GM10266 (cell line): ENCODE results near the gene RAP1GAP.

Experiments
- DNase-seq: peaks from one replicate; pipeline ENCODE4 v3.0.0; 2012; ENCODE audit errors: extremely low spot score
- CTCF ChIP-seq: IDR thresholded peaks from 2 replicates; pipeline ENCODE4 v1.5.1; 2012; ENCODE audit warnings: mild to moderate bottlenecking, low read depth; ENCODE audit not compliant: control insufficient read depth, insufficient read depth; ENCODE audit errors: missing control alignments

RAP1GAP gene

GRCh38 chr1:21691739-21692138 is 22.6 kb upstream of the RAP1GAP start:
- no peak for DNase-seq

GRCh38 chr1:21689661-21690372 is 20.7 kb upstream of the RAP1GAP start:
- no peak for DNase-seq
- TF ChIP-seq CTCF = no peak

More at GRCh38 chr1:21691739-21692138, 22.6 kb upstream of the RAP1GAP start:
- no peak for TF ChIP-seq CTCF

- TF ChIP-seq CTCF = no peak
- no peak for DNase-seq
Measured at GRCh38 chr1:21687081-21687529, 17.9 kb upstream of the RAP1GAP start.

DNA sequence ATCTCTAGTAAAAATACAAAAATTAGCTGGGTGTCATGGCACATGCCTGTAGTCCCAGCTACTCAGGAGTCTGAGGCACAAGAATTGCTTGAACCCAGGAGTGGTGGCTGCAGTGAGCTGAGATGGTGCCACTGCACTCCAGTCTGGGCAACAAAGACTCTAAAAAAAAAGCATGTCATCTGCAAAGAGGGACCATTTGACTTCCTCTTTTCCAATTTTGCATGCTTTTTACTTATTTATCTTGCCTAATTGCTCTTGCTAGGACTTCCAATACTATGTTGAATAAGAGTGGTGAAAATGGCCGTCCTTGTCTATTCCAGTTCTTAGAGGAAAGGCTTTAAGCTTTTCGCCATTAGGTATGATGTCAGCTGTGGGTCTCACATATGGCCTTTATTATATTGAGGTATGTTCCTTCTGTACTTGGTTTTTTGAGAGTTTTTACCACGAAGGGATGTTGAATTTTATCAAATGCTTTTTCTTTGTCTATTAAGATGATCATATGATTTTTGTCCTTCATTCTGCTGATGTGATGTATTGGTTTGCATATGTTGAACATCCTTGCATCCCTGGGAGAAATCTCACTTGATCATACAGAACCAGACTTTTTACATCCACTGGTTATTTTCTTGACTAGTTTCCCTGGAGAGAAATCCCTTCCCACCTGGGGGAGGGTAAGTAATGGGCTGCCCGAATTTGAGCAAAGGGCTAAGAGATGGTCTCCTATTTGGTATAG is 17.0 kb upstream of the RAP1GAP start:
- TF ChIP-seq CTCF = no peak
- DNase-seq = no peak

DNA sequence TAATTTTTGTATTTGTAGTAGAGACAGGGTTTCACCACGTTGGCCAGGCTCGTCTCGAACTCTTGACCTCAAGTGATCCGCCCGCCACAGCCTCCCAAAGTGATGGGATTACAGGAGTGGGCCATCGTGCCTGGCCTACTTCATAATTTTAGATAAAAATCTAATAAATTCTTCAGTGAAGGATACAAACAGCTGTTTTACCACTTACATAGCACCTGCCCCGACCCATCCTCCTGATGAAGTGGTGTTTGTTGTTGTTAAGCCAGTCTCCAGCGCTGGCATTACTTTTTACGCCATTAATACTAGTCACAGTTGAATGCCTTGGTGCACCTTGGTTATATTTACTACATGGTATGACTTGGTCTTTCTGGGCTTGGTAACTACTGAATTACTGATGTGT is 12.3 kb upstream of the RAP1GAP start:
- no peak for DNase-seq
- TF ChIP-seq CTCF = no peak

DNA sequence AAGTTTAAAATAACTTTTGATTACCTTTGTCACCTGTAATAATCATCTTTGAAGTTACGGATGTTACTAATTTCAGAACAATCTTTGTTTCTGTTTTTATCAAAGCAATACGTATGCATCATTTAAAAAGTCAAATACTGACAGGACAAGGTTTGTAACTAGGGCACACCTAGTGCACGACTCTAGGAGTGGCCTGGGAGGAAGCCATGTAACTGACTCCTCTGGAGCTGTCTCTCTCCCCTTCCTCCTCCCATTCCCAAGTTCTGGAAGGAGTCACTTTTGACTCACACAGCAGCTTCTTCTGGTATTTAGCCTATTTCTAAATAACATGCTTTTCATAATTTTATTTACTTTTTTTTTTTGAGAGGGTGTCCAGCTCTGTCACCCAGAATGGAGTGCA is 11.8 kb upstream of the RAP1GAP start:
- TF ChIP-seq CTCF = no peak
- DNase-seq = no peak

- no peak for DNase-seq
- TF ChIP-seq CTCF = no peak
Measured at GRCh38 chr1:21680381-21680780, 11.2 kb upstream of the RAP1GAP start.
